ENCODE results near the gene NEK6. TPM values are rescaled to one million over a fixed set of nuclear protein-coding genes. Genes with fewer than 3 reads are reported as not detected.

The NEK6 gene
- total RNA-seq, 4 donors from 2014 or later = 14.1 to 21.9 (median 15.1) TPM

GRCh38 chr9:124212381-124213050, 45.2 kb upstream of the NEK6 start:
- H3K27me3 ChIP-seq = peaks cover 0 to 6% (median 0%) of the 10 kb centered on the region in 4 donors
- H3K4me3 ChIP-seq = no peak overlapping the region
- WGBS = 69% methylated on average over 11 of the region's 12 CpGs
- no peak for TF ChIP-seq CTCF (IDR thresholded peaks at IDR 0.05)
- TF ChIP-seq POLR2A (IDR thresholded peaks at IDR 0.05; ENCODE audit: low read depth) = no peak
- no peak for TF ChIP-seq POLR2AphosphoS5 (IDR thresholded peaks at IDR 0.05)
- no peak for TF ChIP-seq EP300 (IDR thresholded peaks at IDR 0.05)
- no peak overlapping the region for H3K27ac ChIP-seq (replicated peaks in 1 of 4)
- intact Hi-C loops (cut with DNase I) = no loop called here
- DNase-seq (ENCODE audit: extremely low spot score) = no peak
- no peaks in the 10 kb centered on the region for H3K36me3 ChIP-seq
- H3K4me1 ChIP-seq = peaks cover 9 to 36% (median 23%) of the 10 kb centered on the region in 4 donors
- no peaks in the 10 kb centered on the region for H3K9me3 ChIP-seq

GRCh38 chr9:124213396-124213795, 44.4 kb upstream of the NEK6 start:
- TF ChIP-seq POLR2A (IDR thresholded peaks at IDR 0.05; ENCODE audit: low read depth) (no peak), EP300 (IDR thresholded peaks at IDR 0.05) (no peak), CTCF (IDR thresholded peaks at IDR 0.05) (no peak), POLR2AphosphoS5 (IDR thresholded peaks at IDR 0.05) (no peak)
- no peaks in the 10 kb centered on the region for H3K36me3 ChIP-seq
- H3K4me1 ChIP-seq = peaks cover 9 to 43% (median 29%) of the 10 kb centered on the region in 4 donors
- 88% methylated on average over 12 of the region's 12 CpGs for WGBS
- H3K27ac ChIP-seq (replicated peaks in 1 of 4) = no peak overlapping the region
- peaks cover 0 to 6% (median 0%) of the 10 kb centered on the region in 4 donors for H3K27me3 ChIP-seq
- intact Hi-C loops (cut with DNase I) = no loop called here
- no peaks in the 10 kb centered on the region for H3K9me3 ChIP-seq
- DNase-seq (ENCODE audit: extremely low spot score) = no peak
- H3K4me3 ChIP-seq = no peak overlapping the region

- 65% methylated on average over 8 of the region's 8 CpGs for WGBS
- no peaks in the 10 kb centered on the region for H3K9me3 ChIP-seq
- intact Hi-C loops (cut with DNase I) = no loop called here
- TF ChIP-seq POLR2AphosphoS5 (IDR thresholded peaks at IDR 0.05) (no peak), EP300 (IDR thresholded peaks at IDR 0.05) (no peak), POLR2A (IDR thresholded peaks at IDR 0.05; ENCODE audit: low read depth) (no peak), CTCF (IDR thresholded peaks at IDR 0.05) (no peak)
- H3K27me3 ChIP-seq = peaks cover 0 to 6% (median 0%) of the 10 kb centered on the region in 4 donors
- H3K36me3 ChIP-seq = no peaks in the 10 kb centered on the region
- no peak overlapping the region for H3K4me3 ChIP-seq
- H3K4me1 ChIP-seq = peaks cover 9 to 48% (median 33%) of the 10 kb centered on the region in 4 donors
- no peak overlapping the region for H3K27ac ChIP-seq (replicated peaks in 1 of 4)
- no peak for DNase-seq (ENCODE audit: extremely low spot score)
Observed at GRCh38 chr9:124214116-124214515, 43.6 kb upstream of the NEK6 start.

GRCh38 chr9:124214596-124215367, 43.0 kb upstream of the NEK6 start:
- peaks cover 0 to 6% (median 0%) of the 10 kb centered on the region in 4 donors for H3K27me3 ChIP-seq
- 77% methylated on average over 7 of the region's 11 CpGs for WGBS
- H3K36me3 ChIP-seq = no peaks in the 10 kb centered on the region
- TF ChIP-seq EP300 (IDR thresholded peaks at IDR 0.05) = no peak
- TF ChIP-seq POLR2A (IDR thresholded peaks at IDR 0.05; ENCODE audit: low read depth) = no peak
- TF ChIP-seq CTCF (IDR thresholded peaks at IDR 0.05) = no peak
- TF ChIP-seq POLR2AphosphoS5 (IDR thresholded peaks at IDR 0.05) = no peak
- no peak for DNase-seq (ENCODE audit: extremely low spot score)
- no peak overlapping the region for H3K27ac ChIP-seq (replicated peaks in 1 of 4)
- peaks cover 13 to 52% (median 34%) of the 10 kb centered on the region in 4 donors for H3K4me1 ChIP-seq
- H3K4me3 ChIP-seq = no peak overlapping the region
- no peaks in the 10 kb centered on the region for H3K9me3 ChIP-seq
- intact Hi-C loops (cut with DNase I) = no loop called here

All from esophagus muscularis mucosa (tissue), 4 donors.